ENCODE results near the gene ABCC1. TPM values are rescaled to one million over a fixed set of nuclear protein-coding genes. Genes with fewer than 3 reads are reported as not detected.

The ABCC1 gene
- total RNA-seq, 1 experiment from 2014 or later: 56.4 TPM

- H4K5ac ChIP-seq (ENCODE audit: insufficient read length, low read depth, low read length): no peak overlapping the region
- no peak for DNase-seq
- H4K8ac ChIP-seq (replicated peaks; ENCODE audit: insufficient read length, low read depth, low read length): no peak overlapping the region
- H3K4me1 ChIP-seq (ENCODE audit: insufficient read depth, low read length): peaks cover 7% of the 10 kb centered on the region; the same call in 1 of the 2 replicates
- peaks cover 9% of the 10 kb centered on the region for H3K79me1 ChIP-seq (ENCODE audit: insufficient read depth, low read depth, low read length, poor library complexity, severe bottlenecking)
- no peak overlapping the region for H3K4ac ChIP-seq (ENCODE audit: low read depth, low read length)
- no peaks in the 10 kb centered on the region for H3K23me2 ChIP-seq (ENCODE audit: insufficient read length, low read depth, low read length, poor library complexity, severe bottlenecking)
- Mint-ChIP-seq H3K27ac (peak overlapping the region in 2 of 3 experiments; percentile 47 to 79; a peak in 5 of 7 replicates), H3K36me3 (ENCODE audit: insufficient read depth in 1 of 3, low read depth in 3 of 3) (peaks cover 20 to 38% (median 33%) of the 10 kb centered on the region in 3 experiments), H3K9me3 (peaks cover 15 to 23% of the 10 kb centered on the region in 2 experiments), H3K4me3 (no peak overlapping the region), H3K27me3 (ENCODE audit: low read depth) (peaks cover 3% of the 10 kb centered on the region; the same call in 1 of the 2 replicates), H3K4me1 (peaks cover 34 to 38% of the 10 kb centered on the region in 2 experiments)
- no peak overlapping the region for H3K56ac ChIP-seq (ENCODE audit: insufficient read length, low read depth, low read length)
- H3K9me3 ChIP-seq (ENCODE audit: control insufficient read depth, low read depth, low read length): no peaks in the 10 kb centered on the region
- no peak overlapping the region for H2BK120ac ChIP-seq (ENCODE audit: low read depth, low read length, poor library complexity, severe bottlenecking)
- H4K91ac ChIP-seq (ENCODE audit: insufficient read length, low read depth, low read length): no peak overlapping the region
- no peak overlapping the region for H2BK12ac ChIP-seq (ENCODE audit: insufficient read length, low read depth, low read length)
- no peak overlapping the region for H3K27ac ChIP-seq (ENCODE audit: insufficient read length, low read depth, low read length)
- H3K18ac ChIP-seq (ENCODE audit: insufficient read length, low read depth, low read length): no peak overlapping the region
- TF ChIP-seq, protein P1, sequence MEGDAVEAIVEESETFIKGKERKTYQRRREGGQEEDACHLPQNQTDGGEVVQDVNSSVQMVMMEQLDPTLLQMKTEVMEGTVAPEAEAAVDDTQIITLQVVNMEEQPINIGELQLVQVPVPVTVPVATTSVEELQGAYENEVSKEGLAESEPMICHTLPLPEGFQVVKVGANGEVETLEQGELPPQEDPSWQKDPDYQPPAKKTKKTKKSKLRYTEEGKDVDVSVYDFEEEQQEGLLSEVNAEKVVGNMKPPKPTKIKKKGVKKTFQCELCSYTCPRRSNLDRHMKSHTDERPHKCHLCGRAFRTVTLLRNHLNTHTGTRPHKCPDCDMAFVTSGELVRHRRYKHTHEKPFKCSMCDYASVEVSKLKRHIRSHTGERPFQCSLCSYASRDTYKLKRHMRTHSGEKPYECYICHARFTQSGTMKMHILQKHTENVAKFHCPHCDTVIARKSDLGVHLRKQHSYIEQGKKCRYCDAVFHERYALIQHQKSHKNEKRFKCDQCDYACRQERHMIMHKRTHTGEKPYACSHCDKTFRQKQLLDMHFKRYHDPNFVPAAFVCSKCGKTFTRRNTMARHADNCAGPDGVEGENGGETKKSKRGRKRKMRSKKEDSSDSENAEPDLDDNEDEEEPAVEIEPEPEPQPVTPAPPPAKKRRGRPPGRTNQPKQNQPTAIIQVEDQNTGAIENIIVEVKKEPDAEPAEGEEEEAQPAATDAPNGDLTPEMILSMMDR (conservative IDR thresholded peaks at IDR 0.05): no peak
- H2BK15ac ChIP-seq (ENCODE audit: low read depth, low read length): no peak overlapping the region
- no peaks in the 10 kb centered on the region for H4K20me1 ChIP-seq (ENCODE audit: control insufficient read depth, insufficient read depth, insufficient read length)
- H3K79me2 ChIP-seq (ENCODE audit: insufficient read depth, low read length): peaks cover 35% of the 10 kb centered on the region; the same call in 1 of the 2 replicates
- H3K9ac ChIP-seq (ENCODE audit: extremely low read depth, insufficient read length, low read length): no peak overlapping the region
- H2AFZ ChIP-seq (ENCODE audit: low read length): no peak overlapping the region
- H3K27me3 ChIP-seq (ENCODE audit: insufficient read depth, low read length): no peaks in the 10 kb centered on the region
- no peak overlapping the region for H3K14ac ChIP-seq (ENCODE audit: insufficient read depth, low read length)
- no peak overlapping the region for H3K4me2 ChIP-seq (ENCODE audit: insufficient read depth, insufficient read length, low read length)
- no peak overlapping the region for H2AK5ac ChIP-seq (ENCODE audit: insufficient read length, low read length)
- H2BK20ac ChIP-seq (ENCODE audit: low read depth, low read length, poor library complexity, severe bottlenecking): no peak overlapping the region
- H3T11ph ChIP-seq (ENCODE audit: low read length): no peak overlapping the region
- H3K23ac ChIP-seq (ENCODE audit: insufficient read length, low read depth, low read length): no peak overlapping the region
- H2BK5ac ChIP-seq (ENCODE audit: insufficient read length, low read length): no peak overlapping the region
- WGBS (ENCODE audit: extremely low coverage, insufficient read length, low lambda C conversion rate): no CpG with 5 or more reads among the region's 9 CpGs
Observed at GRCh38 chr16:15958703-15959348, 9.4 kb downstream of the ABCC1 start.
